NCI-H1436 treated with DMSO at 0.1 percent for 48 hours (cell line): ENCODE data around the gene MCAT.

Experiments used
- DNase-seq: peaks from one replicate; lab custom pipeline; 2025; lab: John Stamatoyannopoulos, UW

MCAT gene

DNA sequence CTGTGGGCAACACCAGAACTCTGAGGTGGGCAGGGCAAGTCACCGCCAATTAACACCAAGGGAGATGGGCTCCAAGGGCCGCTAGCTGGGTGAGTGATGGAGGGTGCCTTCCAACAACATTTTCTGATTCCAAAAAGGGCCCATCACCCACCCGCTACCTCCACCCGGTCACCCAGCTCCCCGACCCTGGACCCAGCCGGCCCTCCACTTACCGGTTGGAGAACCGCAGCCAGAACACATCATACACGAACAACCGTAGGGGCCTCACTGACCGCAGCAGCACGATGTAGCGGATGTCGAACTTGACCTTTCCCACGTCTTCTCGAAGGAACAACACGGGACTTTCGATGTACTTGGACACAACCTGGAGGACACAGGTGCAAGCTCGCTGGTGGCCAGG lies 29.0 kb upstream of the MCAT start:
- DNase-seq: no peak

DNA sequence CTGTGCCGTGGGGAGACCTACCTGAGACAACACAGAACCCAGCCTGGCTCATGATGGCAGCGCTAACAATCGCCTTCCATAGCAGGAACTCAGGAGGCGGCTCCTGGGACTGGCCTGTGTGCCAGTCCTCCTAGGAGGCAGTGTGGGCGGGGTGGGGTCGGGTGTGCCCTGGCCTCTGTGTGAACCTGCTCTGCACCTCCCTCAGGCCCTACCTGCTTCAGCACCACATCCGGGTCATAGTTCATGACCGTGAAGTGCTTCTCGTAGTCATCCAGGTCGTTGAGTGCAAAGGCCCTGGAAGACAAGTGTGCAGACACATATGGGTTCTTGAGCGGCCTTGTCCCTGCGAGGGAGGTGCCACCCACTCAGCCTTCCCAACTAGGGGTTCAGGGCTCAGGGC lies 28.4 kb upstream of the MCAT start:
- no peak for DNase-seq

DNA sequence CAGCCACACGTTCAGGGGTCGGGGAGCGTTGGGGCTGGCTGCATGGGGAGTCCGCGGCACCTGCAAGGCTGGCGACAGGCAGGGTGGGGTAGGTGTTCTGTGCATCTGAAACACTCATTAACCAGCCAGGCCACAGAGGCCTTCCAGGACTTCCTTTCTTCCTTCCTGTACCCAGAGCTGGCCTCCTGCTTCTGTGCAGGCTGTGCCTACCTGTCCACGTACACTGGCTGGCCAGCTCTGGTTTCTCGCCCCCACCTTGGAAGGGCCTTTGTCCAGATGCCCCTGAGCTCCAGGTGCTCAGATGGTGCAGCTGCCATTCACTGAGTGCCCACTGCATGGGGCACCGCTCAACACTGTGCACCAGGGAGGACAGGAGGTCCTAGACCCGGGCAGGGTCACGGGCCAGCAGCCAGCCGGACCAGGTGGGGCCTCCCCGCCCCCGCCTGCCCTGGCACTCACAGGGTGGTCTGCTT lies 27.9 kb upstream of the MCAT start:
- no peak for DNase-seq

DNA sequence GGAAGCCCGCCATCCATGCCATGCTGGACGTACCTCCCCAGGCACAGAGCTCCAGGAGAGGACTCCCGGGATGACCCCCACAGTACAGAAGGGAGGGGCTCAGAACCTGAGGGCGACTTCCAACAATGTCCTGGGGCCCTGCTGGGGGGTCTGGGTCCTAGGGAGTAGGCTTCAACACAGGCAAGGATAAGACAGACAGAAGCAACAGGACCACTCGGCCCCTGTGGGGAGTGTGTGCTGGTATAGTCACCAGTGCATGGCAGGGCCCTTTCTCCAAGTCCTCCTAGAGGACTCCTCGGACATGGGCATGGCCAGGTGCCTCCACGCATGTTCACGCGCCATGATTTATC lies 26.9 kb upstream of the MCAT start:
- no peak for DNase-seq

DNA sequence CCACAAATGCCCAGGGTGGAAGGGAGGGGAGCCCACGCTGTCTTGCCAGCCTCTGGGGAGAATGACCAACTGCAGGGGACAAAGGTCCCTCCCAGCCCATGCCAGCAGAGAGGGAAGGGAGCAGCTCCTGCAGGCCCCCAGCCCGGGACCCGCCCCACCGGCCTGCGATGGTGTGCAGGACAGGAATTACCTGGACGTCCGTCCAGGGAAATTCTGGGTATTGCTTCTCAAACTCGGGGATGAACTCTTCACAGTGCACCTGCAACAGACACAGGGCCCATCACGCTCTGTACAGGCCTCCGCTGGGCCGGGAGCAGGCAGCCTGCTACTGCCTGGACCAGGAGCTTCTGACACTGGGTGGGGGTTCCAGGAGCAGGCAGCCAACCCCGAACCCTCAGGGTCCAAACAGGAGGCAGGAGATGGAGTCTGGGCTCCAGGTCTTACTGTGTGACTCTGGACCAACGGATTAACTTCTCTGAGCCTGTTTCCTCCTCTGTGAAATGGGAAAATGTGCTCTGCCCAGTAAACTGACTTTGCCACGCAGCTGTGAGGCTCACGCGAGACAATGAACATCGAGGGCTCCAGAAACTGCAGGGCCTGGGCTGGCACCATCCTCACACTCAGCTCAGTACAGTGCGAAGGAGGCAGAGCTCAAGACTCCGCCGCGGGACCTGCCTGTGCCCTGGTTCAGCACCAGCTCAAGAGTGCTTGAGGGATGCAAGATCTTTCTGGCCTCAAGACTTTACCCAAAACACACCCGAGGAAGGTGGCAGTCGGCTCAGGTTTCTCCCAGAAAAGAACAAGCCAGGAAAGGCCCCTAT lies 26.3 kb upstream of the MCAT start:
- DNase-seq: no peak

DNA sequence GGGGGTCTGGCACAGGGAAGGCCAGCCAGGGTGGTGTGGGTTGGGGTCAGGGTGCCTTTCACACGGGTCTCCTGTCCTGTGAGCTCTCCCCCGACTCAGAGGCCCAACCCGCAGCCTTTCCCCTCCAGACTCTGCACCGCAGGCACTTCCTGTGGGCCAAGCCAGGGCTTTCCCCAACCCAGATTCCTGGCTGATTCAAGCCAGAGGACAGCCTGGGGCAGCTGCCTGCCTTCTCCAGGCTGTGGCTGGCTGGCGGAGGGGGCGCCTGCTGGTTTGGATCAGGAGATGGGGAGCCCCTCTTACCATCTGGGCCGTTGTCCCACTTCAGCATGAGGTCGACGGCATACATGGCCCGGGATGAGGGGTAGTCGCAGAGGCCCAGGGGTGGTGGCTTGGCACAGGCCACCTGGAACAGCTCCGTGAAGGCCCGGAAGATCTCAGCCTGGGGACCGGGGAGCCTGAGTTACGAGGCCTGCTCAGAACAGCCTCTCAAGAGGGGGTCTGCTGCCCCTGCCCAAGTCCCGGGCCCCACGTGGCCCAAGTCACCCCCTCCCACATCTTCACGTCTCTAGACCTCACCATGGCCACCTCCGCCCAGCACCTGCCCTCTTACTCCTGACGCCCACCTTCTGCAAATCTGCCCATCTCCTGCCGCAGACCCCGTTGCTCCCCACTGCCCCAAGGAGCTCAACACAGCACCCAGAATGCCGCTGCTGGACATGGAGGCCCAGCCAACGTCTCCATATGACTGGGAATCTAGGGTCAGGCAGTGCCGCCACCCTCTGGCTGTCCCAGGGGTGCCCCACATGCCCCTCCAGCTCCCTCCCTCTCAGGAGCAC lies 25.5 kb upstream of the MCAT start:
- DNase-seq: no peak

DNA sequence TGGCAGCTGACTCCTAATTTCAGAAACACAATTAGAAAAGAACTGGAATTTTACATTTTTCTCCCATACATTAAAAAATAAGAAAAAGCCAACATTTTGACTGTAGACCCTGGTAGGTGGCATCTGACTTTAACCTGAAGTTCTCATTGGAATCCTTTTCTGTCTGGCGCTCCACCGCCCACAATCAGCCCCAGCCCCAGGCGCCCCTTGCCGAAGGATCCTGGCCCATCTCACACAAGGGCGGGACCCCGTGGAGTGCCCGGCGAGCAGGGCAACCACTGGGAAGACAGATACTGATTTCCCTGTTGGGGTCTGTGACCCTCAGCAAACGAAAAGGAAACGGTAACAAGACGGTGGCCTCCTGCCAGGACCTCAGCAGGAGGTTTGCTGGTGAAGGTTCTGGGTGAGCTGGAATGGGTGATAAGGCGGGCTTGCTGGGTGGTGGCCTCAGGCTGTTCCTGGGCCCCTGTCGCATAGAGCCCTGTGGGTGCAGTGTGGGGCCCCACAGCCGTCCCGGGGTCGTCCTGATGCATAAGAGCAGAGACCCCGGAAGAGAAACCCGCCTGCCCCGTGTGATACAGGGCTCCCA lies 23.9 kb upstream of the MCAT start:
- no peak for DNase-seq

DNA sequence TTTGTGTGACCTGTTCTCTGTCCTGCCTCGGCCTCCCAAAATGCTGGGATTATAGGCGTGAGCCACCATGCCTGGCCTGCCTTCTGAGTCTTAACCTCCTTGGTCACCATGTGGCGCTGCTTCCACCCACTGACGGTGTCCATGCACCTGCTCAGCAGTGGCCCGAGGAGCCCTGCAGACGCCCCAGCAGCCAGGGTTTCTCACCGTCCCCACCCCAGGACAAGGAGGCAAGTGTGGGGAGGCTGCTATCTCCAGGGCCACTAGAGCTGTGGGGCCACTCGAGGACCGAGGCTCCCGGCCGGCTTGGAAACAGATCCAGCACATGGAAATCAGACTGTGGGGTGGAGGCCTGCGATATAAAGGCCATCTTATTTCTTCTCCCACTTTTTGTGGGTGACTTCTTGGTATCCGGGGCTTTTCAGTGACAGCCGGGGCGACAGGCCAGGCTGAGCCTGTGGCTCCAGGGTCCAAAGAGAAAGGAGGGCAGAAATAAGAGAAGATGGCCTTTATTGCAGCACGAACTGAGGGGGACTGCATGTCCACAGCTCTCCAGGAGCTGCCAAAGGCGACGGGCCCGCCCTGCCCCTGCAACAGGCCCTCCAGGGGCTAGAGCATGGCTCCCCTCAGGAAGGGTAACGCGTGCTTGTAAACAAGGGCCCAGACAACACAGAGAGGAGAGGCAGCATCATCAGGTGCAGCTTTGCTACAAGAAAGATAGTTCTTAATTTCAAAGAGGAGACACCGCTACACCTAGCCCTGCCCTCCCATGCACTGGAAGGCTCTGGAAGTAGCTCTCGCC lies 23.1 kb upstream of the MCAT start:
- no peak for DNase-seq

DNA sequence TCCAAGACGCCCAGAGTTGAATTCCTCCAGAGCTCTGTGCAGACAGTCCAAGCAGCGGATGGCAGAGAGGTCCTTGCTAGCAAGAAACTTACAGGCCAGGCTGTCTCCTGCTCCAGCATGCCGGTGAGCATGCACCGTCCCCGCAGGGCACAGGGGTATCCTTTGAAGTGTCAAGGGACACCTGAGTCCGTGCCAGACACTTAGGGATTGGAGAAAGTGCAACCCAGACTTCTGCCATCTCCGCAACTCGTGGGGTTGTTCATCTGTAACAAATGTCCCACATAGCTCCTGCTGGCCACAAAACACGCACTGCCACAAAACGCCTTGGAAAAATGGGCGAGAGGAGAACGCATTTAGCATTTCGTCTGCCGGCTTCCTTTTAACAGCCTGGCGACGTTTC lies 21.4 kb upstream of the MCAT start:
- no peak for DNase-seq

DNA sequence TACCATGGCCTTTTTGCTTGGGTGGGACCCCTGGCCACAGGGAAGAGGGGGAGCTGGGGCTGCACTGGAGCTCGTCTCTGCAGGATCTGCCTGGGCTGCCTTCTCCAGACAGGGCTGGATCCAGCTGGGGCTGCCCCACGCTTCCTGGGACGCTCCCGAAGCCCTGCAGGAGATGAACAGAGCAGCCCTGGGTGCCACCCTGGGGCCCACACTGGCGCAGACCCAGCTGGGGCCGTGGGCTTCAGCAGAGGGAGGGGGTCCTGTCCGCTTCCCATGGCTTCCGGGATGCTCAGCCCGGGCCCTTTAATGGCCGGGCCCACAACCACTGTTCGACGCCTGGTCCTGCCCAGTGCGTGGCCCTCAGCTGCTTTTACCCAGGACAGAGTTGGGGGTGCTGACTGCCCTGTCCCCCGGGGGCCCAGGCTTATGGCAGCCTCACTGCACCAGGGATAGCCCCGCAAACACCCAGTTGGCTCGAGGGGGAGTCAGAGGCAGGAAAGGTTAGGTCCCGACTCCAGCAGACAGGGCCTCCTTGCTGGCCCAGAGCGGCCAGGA lies 20.1 kb upstream of the MCAT start:
- DNase-seq: no peak

DNA sequence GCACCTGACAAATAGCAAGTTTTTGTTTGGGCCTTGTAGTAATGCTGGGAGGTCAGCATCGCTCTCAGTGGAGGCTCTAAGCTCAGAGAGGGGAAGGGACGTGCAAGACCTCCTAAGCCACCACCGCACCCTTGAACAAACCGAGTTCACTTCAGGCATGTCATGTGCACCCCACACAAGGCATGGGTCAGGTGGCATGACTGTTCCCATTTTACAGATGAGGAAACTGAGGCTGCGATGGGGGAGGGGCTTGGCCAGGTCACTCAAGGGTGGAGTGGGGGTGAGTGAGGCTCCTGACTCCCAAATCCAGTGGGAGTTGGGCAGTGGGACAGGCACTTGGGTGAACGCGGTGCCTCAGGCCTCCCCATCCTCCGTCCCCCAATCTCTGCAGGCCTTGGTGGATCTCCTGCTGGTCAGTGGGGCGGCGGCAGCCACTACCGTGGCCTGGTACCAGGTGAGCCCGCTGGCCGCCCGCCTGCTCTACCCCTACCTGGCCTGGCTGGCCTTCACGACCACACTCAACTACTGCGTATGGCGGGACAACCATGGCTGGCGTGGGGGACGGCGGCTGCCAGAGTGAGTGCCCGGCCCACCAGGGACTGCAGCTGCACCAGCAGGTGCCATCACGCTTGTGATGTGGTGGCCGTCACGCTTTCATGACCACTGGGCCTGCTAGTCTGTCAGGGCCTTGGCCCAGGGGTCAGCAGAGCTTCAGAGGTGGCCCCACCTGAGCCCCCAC lies 19.4 kb upstream of the MCAT start:
- DNase-seq: no peak

DNA sequence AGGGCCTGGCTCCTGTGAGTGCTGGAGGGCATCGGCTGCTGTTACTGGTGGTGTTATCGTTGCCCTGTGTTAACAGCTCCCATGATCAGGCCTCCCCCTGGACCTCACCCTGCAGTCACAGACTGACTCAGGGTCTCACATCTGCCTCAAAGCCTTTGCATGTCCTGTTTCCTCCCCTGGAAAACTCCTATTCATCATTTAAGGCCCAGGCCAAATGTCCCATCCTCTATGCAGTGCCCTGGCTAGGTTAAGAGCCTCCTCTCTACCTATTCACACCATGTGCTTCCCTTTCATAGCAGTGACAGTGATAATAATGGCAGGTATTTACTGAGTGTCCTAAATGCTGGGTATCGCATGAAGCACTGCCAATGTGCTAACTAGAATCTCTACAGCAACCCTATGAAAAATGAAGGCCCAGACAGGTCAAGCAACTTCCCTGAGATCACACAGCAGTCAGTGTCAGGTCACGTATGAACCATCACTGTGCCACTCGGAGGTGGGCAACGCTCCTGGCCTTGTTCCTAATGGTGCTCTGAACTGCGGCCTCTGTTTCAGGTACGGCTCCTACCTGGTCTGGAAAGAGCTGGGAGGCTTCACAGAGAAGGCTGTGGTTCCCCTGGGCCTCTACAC lies 17.4 kb upstream of the MCAT start:
- DNase-seq: no peak

DNA sequence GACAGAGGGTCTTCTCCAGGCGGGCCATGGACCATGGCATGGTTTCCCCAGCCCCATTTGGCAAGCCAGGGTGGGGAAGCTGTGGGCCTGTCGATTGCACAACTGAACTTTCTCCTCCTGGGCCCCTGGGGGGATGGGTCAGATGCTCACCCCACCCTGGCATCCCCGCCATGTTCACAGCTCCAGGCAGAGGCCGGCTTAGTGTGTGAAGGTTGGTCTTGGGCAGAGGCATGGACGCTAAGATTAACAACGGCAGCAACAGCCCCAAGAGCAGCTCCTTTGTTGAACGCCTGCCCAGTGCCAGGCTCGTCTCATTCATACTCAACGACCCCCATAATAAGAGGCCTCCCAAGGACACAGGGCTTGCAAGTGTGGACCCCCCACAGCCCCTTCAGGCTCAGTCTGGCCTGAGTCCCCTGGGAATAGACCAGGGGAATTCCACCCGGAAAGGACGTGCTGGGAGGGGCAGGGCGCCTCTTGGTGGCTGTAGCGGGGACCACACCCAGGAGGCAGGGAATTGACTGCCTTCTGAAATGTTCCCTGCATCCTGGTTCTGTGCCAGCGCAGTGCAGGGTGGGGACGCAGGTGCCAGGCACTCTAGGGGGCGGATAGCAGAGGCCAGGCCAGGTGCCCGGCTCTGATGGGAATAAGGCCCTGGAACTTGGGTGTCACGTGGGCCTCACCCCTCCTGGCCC lies 16.4 kb upstream of the MCAT start:
- DNase-seq: no peak

DNA sequence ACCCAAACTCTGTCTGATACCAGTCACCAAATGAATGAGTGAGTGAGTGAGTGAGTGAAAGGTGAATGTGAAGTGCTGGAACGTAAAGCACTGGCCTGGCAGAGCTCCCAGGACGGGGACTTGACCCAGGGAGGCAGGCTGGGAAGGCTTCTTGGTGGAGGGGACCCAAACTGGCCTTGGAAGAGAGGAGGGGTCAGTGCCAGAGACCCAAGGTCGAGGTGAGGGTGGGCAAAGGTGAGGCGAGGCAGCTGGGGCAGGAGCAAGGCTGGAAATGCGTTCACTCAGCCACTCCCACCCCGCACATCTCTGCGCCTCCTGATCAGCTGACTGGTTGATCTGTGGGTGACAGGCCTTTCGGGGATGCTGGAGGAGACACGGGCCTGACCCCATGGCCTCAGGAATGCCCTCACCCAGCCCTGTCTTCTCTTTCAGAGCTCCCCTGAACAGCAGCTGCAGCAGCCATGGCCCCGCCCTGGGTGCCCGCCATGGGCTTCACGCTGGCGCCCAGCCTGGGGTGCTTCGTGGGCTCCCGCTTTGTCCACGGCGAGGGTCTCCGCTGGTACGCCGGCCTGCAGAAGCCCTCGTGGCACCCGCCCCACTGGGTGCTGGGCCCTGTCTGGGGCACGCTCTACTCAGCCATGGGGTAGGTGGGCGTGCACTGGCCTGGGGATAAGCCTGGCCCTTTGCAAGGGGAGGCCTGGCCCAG lies 15.7 kb upstream of the MCAT start:
- no peak for DNase-seq

DNA sequence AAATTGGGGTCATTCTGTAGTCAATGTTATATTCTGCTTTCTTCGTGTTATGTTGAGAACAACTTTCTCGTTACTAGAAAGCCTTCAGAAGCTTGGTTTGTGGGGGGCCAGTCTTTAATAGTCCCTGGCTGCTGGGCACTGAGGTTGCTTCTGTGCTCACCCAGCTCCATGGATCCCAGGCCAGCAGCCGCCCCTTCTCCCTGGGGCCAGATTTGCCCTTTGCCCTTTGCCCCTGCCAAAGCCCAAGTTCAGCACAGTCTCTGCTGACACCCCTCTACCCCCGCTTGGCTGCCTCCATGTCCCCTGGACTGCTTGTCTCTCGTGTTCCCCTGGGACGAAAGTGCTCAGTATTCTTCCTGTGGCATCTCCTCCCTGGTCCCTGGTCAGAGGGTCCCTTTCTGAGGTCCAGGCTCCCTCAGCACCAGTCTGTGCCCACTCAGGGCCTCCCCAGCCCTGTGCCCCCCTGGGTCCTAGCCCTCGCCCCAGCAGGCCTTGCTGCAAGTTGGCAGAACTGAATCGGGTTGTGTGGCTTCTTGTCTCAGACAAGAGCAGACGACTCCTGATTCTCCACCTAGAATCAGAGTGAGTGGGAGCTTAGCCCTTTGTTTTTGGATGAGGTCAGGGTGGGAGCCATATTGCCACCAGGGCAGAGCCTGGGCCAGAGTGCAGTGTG lies 14.8 kb upstream of the MCAT start:
- DNase-seq: no peak

DNA sequence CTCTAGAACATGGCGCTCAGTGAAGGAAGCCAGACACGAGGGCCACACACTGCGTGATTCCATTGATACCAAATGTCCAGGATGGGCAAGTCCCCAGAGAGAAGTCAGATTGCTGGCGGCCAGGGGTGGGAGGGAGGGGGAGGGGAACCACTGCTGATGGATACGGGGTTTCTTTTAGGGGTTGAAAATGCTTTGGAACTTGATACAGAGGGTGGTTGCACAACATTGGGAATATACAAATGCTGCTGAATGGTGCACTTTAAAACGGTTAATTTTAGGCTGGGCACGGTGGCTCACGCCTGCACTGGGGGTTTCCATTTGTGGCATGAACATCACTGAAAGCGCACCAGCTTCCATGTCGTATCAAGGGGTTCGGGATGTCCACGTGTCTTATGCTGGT lies 13.2 kb upstream of the MCAT start:
- no peak for DNase-seq

DNA sequence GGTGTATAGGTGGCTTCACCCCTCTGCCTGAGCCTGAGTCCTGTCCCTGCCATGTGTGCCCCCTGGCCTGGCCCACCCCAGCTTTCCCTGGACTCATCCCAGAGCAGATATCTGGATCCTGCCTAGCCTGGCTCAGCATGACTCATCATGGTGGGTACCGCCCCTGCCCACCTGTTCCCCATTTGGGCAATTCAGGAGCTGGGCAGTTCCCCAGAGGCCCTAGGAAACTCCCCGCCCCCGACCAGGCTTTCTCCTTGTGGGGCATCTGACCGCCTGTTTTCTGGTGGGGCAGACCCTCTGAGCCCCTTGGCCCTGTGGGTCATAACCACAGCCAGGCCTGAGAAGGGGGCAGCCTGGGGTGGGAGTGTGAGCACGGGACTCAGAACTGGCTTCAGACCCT lies 12.6 kb upstream of the MCAT start:
- no peak for DNase-seq

DNA sequence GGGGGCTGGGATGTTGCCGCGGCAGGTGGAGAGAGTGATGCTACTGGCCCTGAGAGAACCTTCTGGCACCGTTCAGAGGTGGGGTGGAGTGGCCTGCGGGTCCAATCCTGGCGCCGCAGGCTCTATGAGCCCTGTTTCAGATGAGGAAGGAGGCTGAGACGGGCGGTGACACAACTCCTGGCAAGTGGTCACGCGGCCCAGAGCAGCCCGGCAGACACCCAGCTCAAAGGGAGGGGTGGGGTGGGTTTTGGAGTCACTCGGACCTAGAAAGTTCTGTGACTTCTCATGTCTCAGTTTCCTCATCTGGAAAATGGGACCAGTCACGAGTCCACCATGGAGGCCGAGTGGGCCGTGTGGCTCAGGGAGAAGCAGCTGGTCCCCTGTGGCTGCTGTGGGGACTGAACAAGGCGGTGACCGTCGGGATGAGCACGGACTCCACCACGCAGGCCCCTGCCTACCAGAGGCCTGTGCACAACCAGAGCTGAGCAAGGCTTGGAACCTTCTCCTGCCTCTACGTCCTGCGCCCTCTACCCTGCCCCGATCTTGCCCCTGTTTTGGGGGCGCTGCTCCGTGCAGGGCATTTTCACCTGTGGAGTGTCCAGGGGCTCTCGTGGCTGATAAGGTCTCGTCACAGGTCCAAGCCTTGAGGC lies 11.8 kb upstream of the MCAT start:
- no peak for DNase-seq
